SU-DHL-6 (cell line): ENCODE measurements around the gene ERP29.
A peak's percentile ranks its signal among the peaks of the same experiment; 100 is the strongest.

Experiments used
- H2AFZ ChIP-seq: fragments of 200-600 bp; sonication (generic); 2 replicates; pipeline ENCODE4 v1.6.1; 2014; ENCODE audit warnings: low read depth, mild to moderate bottlenecking, moderate library complexity, mixed read lengths, antibody characterized with exemption, low read length; ENCODE audit not compliant: severe bottlenecking
- H3F3A ChIP-seq: fragments of 200-600 bp; shearing (Covaris generic); 2 replicates; pipeline ENCODE4 v1.6.0; 2016; ENCODE audit warnings: antibody characterized with exemption, mild to moderate bottlenecking; ENCODE audit not compliant: insufficient read depth
- H3K27ac ChIP-seq: fragments of 200-600 bp; sonication (generic); 2 replicates; pipeline ENCODE4 v1.5.1; 2016; ENCODE audit warnings: low read depth, mild to moderate bottlenecking, low read length, moderate library complexity, mixed read lengths
- H3K27me3 ChIP-seq: fragments of 200-600 bp; sonication (generic), shearing (Covaris generic); 2 replicates; pipeline ENCODE4 v1.6.0; 2014; ENCODE audit warnings: mild to moderate bottlenecking, low read length
- H3K36me3 ChIP-seq: fragments of 200-600 bp; sonication (generic); 2 replicates; pipeline ENCODE4 v1.6.1; 2014; ENCODE audit warnings: mild to moderate bottlenecking, low read length, mixed read lengths
- H3K4me2 ChIP-seq: fragments of 300-600, 200-600 bp; shearing (Covaris generic), sonication (generic); 2 replicates; pipeline ENCODE4 v1.6.0; 2014; ENCODE audit warnings: low read length, low read depth, mild to moderate bottlenecking; ENCODE audit not compliant: poor library complexity, severe bottlenecking
- H3K4me3 ChIP-seq: fragments of 200-600 bp; sonication (generic); 2 replicates; pipeline ENCODE4 v1.5.1; 2014; ENCODE audit warnings: antibody characterized with exemption, low read length, mild to moderate bottlenecking, mixed read lengths; ENCODE audit not compliant: insufficient read depth, poor library complexity, severe bottlenecking
- H3K79me2 ChIP-seq: fragments of 200-600 bp; sonication (generic); 2 replicates; pipeline ENCODE4 v1.6.1; 2014; ENCODE audit warnings: mild to moderate bottlenecking, low read length, moderate library complexity; ENCODE audit not compliant: insufficient read depth
- H3K9ac ChIP-seq: fragments of 200-600 bp; sonication (generic); 2 replicates; pipeline ENCODE4 v1.7.0; 2014; ENCODE audit warnings: mild to moderate bottlenecking, low read length
- H3K9me2 ChIP-seq: fragments of 200-600 bp; sonication (generic); replicated peaks from 2 replicates; pipeline ENCODE4 v1.6.1; 2014; ENCODE audit warnings: low read length; ENCODE audit not compliant: insufficient read depth
- H3K9me3 ChIP-seq: fragments of 200-600 bp; sonication (generic); 2 replicates; pipeline ENCODE4 v1.6.1; 2014; ENCODE audit warnings: low read length, mixed read lengths; ENCODE audit not compliant: insufficient read depth
- H4K20me1 ChIP-seq: fragments of 200-600 bp; sonication (generic); 2 replicates; pipeline ENCODE4 v1.6.1; 2014; ENCODE audit warnings: low read depth, mild to moderate bottlenecking, antibody characterized with exemption, low read length, moderate library complexity, mixed read lengths
- CTCF ChIP-seq: fragments of 200-600 bp; sonication (generic); IDR thresholded peaks from one replicate; pipeline ENCODE4 v1.5.1; 2017; ENCODE audit warnings: antibody characterized with exemption, mild to moderate bottlenecking, low read length, moderate library complexity; ENCODE audit not compliant: insufficient read depth, poor library complexity, severe bottlenecking
- EZH2phosphoT487 ChIP-seq: fragments of 200-600 bp; sonication (generic), shearing (Covaris generic); conservative IDR thresholded peaks from 2 replicates; pipeline ENCODE4 v1.6.1; 2018; ENCODE audit warnings: mild to moderate bottlenecking, antibody characterized with exemption, low read length, moderate library complexity, mixed read lengths

ERP29 gene

GRCh38 chr12:112010415-112011344, 2.5 kb upstream of the ERP29 start:
- no peaks in the 10 kb centered on the region for H3K9me2 ChIP-seq
- H2AFZ ChIP-seq = no peak overlapping the region
- H3K27ac ChIP-seq = no peak overlapping the region
- no peak overlapping the region for H3K4me3 ChIP-seq
- H3K4me2 ChIP-seq = peak overlapping the region; percentile 63
- no peak for TF ChIP-seq CTCF
- no peaks in the 10 kb centered on the region for H3K9me3 ChIP-seq
- H3K36me3 ChIP-seq = peaks cover 4% of the 10 kb centered on the region
- peaks cover 48% of the 10 kb centered on the region for H3K79me2 ChIP-seq
- H4K20me1 ChIP-seq = peaks cover 5% of the 10 kb centered on the region; the same call in 1 of the 2 replicates
- H3F3A ChIP-seq = peaks cover 22% of the 10 kb centered on the region
- 0 out of 2 replicates have a peak overlapping the region, but pooled peaks have one; percentile 95 for H3K9ac ChIP-seq
- H3K27me3 ChIP-seq = no peaks in the 10 kb centered on the region

DNA sequence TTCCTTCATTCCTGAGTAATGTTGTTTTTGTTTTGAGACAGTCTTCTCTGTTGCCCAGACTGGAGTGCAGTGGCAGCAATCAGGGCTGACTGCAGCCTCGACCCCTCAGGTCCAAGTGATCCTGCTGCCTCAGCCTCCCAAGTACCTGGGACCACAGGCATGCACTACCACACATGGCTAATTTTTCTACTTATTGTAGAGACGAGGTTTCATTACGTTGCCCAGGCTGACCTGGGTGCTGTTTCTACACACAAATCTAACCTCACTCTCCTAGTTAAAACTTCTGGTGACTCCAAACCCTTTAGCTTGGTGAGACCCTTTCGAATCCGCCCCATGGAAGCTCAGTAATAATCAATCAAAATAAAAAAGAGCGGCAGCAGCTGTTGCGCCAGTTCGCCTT, 1.5 kb upstream of the ERP29 start:
- Histone ChIP-seq H2AFZ (no peak overlapping the region), H3K79me2 (peaks cover 58% of the 10 kb centered on the region), H3K9ac (peak overlapping the region; percentile 95)

GRCh38 chr12:112013601-112014402, 576 bp downstream of the ERP29 start:
- peaks cover 12% of the 10 kb centered on the region for H3K36me3 ChIP-seq
- peak overlapping the region; percentile 89 for H3K4me3 ChIP-seq
- H4K20me1 ChIP-seq = peaks cover 17% of the 10 kb centered on the region; the same call in 1 of the 2 replicates
- peaks cover 80% of the 10 kb centered on the region for H3K79me2 ChIP-seq
- H3K4me2 ChIP-seq = peak overlapping the region; percentile 90
- H3K9me2 ChIP-seq = no peaks in the 10 kb centered on the region
- H2AFZ ChIP-seq = peak overlapping the region; percentile 78
- H3F3A ChIP-seq = peaks cover 28% of the 10 kb centered on the region
- peak overlapping the region; percentile 90 for H3K9ac ChIP-seq
- TF ChIP-seq EZH2phosphoT487 (no peak), CTCF (no peak)
- H3K27me3 ChIP-seq = no peaks in the 10 kb centered on the region
- peak overlapping the region; percentile 95 for H3K27ac ChIP-seq
- H3K9me3 ChIP-seq = no peaks in the 10 kb centered on the region

More for the DNA sequence above, 1.5 kb upstream of the ERP29 start:
- Histone ChIP-seq H3K27ac (peak overlapping the region; percentile 82), H3F3A (peaks cover 27% of the 10 kb centered on the region), H3K9me3 (no peaks in the 10 kb centered on the region), H3K4me2 (peak overlapping the region; percentile 63), H3K36me3 (peaks cover 12% of the 10 kb centered on the region), H3K9me2 (no peaks in the 10 kb centered on the region), H3K27me3 (no peaks in the 10 kb centered on the region), H4K20me1 (peaks cover 12% of the 10 kb centered on the region; the same call in 1 of the 2 replicates), H3K4me3 (peak overlapping the region; percentile 72)
- TF ChIP-seq CTCF (no peak), EZH2phosphoT487 (no peak)
